ENCODE results near the gene SLC22A25.

DNA sequence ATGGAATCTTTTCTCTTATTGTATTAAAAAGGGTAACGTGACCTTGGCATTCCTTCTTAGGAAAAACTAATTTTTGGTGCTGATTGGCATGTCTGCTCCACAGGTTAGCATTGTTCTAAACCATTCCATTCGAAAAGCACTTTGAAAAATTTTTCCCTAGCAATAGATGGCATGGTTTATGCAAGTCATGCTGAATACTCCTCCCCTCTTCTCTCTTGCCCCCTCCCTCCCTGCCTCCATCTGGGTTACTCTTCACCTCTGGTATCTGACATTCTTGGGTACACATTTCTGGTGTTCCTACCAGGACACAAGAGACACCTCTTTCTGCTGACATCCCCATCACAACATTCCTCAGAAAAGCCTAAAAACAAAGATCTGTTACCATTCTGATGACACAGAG lies 1.5 kb upstream of the SLC22A25 start:
- TF ChIP-seq, protein P1, sequence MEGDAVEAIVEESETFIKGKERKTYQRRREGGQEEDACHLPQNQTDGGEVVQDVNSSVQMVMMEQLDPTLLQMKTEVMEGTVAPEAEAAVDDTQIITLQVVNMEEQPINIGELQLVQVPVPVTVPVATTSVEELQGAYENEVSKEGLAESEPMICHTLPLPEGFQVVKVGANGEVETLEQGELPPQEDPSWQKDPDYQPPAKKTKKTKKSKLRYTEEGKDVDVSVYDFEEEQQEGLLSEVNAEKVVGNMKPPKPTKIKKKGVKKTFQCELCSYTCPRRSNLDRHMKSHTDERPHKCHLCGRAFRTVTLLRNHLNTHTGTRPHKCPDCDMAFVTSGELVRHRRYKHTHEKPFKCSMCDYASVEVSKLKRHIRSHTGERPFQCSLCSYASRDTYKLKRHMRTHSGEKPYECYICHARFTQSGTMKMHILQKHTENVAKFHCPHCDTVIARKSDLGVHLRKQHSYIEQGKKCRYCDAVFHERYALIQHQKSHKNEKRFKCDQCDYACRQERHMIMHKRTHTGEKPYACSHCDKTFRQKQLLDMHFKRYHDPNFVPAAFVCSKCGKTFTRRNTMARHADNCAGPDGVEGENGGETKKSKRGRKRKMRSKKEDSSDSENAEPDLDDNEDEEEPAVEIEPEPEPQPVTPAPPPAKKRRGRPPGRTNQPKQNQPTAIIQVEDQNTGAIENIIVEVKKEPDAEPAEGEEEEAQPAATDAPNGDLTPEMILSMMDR (optimal IDR thresholded peaks at IDR 0.05 in 1 of 3, IDR thresholded peaks at IDR 0.05 in 1 of 3, conservative IDR thresholded peaks at IDR 0.05 in 1 of 3; ENCODE audit: extremely low read depth in 1 of 3, insufficient read depth in 2 of 3, low read length in 3 of 3): no peak
- no peak for TF ChIP-seq EZH2 (IDR thresholded peaks at IDR 0.05; ENCODE audit: low read length)

All from keratinocyte (primary cell).